Measurements from ENCODE around the gene RRP15. TPM values are rescaled to one million over a fixed set of nuclear protein-coding genes. Genes with fewer than 3 reads are reported as not detected.

RRP15 gene
- total RNA-seq, 1 donor from 2014 or later: 3.7 TPM

- Histone ChIP-seq H3K27ac (no peak overlapping the region), H3K27me3 (no peaks in the 10 kb centered on the region), H3K9me3 (no peaks in the 10 kb centered on the region), H3K4me1 (no peaks in the 10 kb centered on the region), H3K36me3 (no peaks in the 10 kb centered on the region), H3K4me3 (no peak overlapping the region)
- intact Hi-C loops (cut with DNase I): no loop called here
- DNase-seq (ENCODE audit: extremely low spot score in 2 of 2): no peak
- no peak for TF ChIP-seq POLR2A (IDR thresholded peaks at IDR 0.05)
- no peak for TF ChIP-seq POLR2AphosphoS5 (IDR thresholded peaks at IDR 0.05; ENCODE audit: insufficient read depth in 1 of 2, low read depth in 1 of 2)
- TF ChIP-seq CTCF (IDR thresholded peaks at IDR 0.05): no peak
These were observed 25.3 kb upstream of the RRP15 start for GRCh38 chr1:218259800-218260199.

- Histone ChIP-seq H3K9me3 (no peaks in the 10 kb centered on the region), H3K4me3 (no peak overlapping the region), H3K27ac (no peak overlapping the region), H3K27me3 (no peaks in the 10 kb centered on the region), H3K36me3 (no peaks in the 10 kb centered on the region), H3K4me1 (no peaks in the 10 kb centered on the region)
- DNase-seq (ENCODE audit: extremely low spot score in 2 of 2): no peak
- TF ChIP-seq CTCF (IDR thresholded peaks at IDR 0.05): no peak
- TF ChIP-seq POLR2A (IDR thresholded peaks at IDR 0.05): no peak
- TF ChIP-seq POLR2AphosphoS5 (IDR thresholded peaks at IDR 0.05; ENCODE audit: insufficient read depth in 1 of 2, low read depth in 1 of 2): no peak
- intact Hi-C loops (cut with DNase I): no loop called here
These were observed 22.8 kb upstream of the RRP15 start for GRCh38 chr1:218262259-218262658.

GRCh38 chr1:218266356-218266755, 18.7 kb upstream of the RRP15 start:
- no peak overlapping the region for H3K4me3 ChIP-seq
- intact Hi-C loops (cut with DNase I): no loop called here
- H3K4me1 ChIP-seq: no peaks in the 10 kb centered on the region
- H3K9me3 ChIP-seq: no peaks in the 10 kb centered on the region
- DNase-seq (ENCODE audit: extremely low spot score in 2 of 2): no peak
- H3K36me3 ChIP-seq: no peaks in the 10 kb centered on the region
- H3K27me3 ChIP-seq: no peaks in the 10 kb centered on the region
- TF ChIP-seq POLR2AphosphoS5 (IDR thresholded peaks at IDR 0.05; ENCODE audit: insufficient read depth in 1 of 2, low read depth in 1 of 2) (no peak), CTCF (IDR thresholded peaks at IDR 0.05) (no peak), POLR2A (IDR thresholded peaks at IDR 0.05) (no peak)
- no peak overlapping the region for H3K27ac ChIP-seq

GRCh38 chr1:218272366-218272765, 12.7 kb upstream of the RRP15 start:
- Histone ChIP-seq H3K4me3 (no peak overlapping the region), H3K27me3 (no peaks in the 10 kb centered on the region), H3K36me3 (no peaks in the 10 kb centered on the region), H3K4me1 (no peaks in the 10 kb centered on the region), H3K9me3 (no peaks in the 10 kb centered on the region), H3K27ac (no peak overlapping the region)
- no peak for DNase-seq (ENCODE audit: extremely low spot score in 2 of 2)
- intact Hi-C loops (cut with DNase I): no loop called here
- TF ChIP-seq CTCF (IDR thresholded peaks at IDR 0.05): no peak
- no peak for TF ChIP-seq POLR2AphosphoS5 (IDR thresholded peaks at IDR 0.05; ENCODE audit: insufficient read depth in 1 of 2, low read depth in 1 of 2)
- no peak for TF ChIP-seq POLR2A (IDR thresholded peaks at IDR 0.05)

- no peak for DNase-seq (ENCODE audit: extremely low spot score in 2 of 2)
- no peak for TF ChIP-seq POLR2AphosphoS5 (IDR thresholded peaks at IDR 0.05; ENCODE audit: insufficient read depth in 1 of 2, low read depth in 1 of 2)
- no peak for TF ChIP-seq POLR2A (IDR thresholded peaks at IDR 0.05)
- TF ChIP-seq CTCF (IDR thresholded peaks at IDR 0.05): no peak
These were observed 11.2 kb upstream of the RRP15 start for GRCh38 chr1:218273762-218274479.

More at GRCh38 chr1:218273762-218274479, 11.2 kb upstream of the RRP15 start:
- Histone ChIP-seq H3K27me3 (no peaks in the 10 kb centered on the region), H3K27ac (no peak overlapping the region), H3K9me3 (no peaks in the 10 kb centered on the region), H3K4me3 (no peak overlapping the region), H3K4me1 (no peaks in the 10 kb centered on the region), H3K36me3 (no peaks in the 10 kb centered on the region)
- intact Hi-C loops (cut with DNase I): no loop called here

All from vagina (tissue), 2 donors.